Activated CD8-positive, alpha-beta T cell treated with anti-CD3 and anti-CD28 coated beads, Interleukin-2, amount 10 ng/mL, durations not matched to agents 7 days and 5 days (primary cell): Measurements from ENCODE around the gene CHRM3. TPM values are rescaled to one million over a fixed set of nuclear protein-coding genes. Genes with fewer than 3 reads are reported as not detected.

Experiments
- ATAC-seq: fragments of 150-1000 bp; cut with Tn5 transposase; one replicate; pipeline ENCODE4 v1.10.0; 2021; ENCODE audit warnings: moderate library complexity
- CTCF ChIA-PET: fragments of 350-600 bp; sonication (Branson Sonifier 250); formaldehyde crosslinking; loops from one replicate; lab custom pipeline; 2021; ENCODE audit warnings: antibody characterized with exemption; lab: Charles Lee
- POLR2A ChIA-PET: fragments of 350-600 bp; sonication (Branson Sonifier 250); formaldehyde crosslinking; loops from one replicate; lab custom pipeline; 2021; ENCODE audit warnings: antibody characterized with exemption; lab: Charles Lee
- DNase-seq: peaks from one replicate; pipeline ENCODE4 v3.0.0-alpha.2; 2020
- H3K27ac Mint-ChIP-seq: one replicate; pipeline ENCODE4 v1.8.0; 2021; ENCODE audit warnings: mild to moderate bottlenecking, mixed read lengths
- H3K27me3 Mint-ChIP-seq: one replicate; pipeline ENCODE4 v1.8.0; 2021; ENCODE audit warnings: low read depth, mixed read lengths
- H3K36me3 Mint-ChIP-seq: one replicate; pipeline ENCODE4 v1.8.0; 2021; ENCODE audit warnings: low read depth, mixed read lengths
- H3K4me1 Mint-ChIP-seq: one replicate; pipeline ENCODE4 v1.8.0; 2021; ENCODE audit warnings: low read depth, mixed read lengths
- H3K4me3 Mint-ChIP-seq: one replicate; pipeline ENCODE4 v1.8.0; 2021; ENCODE audit warnings: mild to moderate bottlenecking, mixed read lengths
- H3K9me3 Mint-ChIP-seq: one replicate; pipeline ENCODE4 v1.8.0; 2022; ENCODE audit warnings: mixed read lengths; ENCODE audit not compliant: insufficient read depth
- total RNA-seq, 2 experiments: library from RNA; stranded (reverse); gene quantifications; one replicate each; pipeline ENCODE4 v1.2.3, GENCODE V29; 2021

The CHRM3 gene
- total RNA-seq, 2 experiments from 2014 or later: not detected

DNA sequence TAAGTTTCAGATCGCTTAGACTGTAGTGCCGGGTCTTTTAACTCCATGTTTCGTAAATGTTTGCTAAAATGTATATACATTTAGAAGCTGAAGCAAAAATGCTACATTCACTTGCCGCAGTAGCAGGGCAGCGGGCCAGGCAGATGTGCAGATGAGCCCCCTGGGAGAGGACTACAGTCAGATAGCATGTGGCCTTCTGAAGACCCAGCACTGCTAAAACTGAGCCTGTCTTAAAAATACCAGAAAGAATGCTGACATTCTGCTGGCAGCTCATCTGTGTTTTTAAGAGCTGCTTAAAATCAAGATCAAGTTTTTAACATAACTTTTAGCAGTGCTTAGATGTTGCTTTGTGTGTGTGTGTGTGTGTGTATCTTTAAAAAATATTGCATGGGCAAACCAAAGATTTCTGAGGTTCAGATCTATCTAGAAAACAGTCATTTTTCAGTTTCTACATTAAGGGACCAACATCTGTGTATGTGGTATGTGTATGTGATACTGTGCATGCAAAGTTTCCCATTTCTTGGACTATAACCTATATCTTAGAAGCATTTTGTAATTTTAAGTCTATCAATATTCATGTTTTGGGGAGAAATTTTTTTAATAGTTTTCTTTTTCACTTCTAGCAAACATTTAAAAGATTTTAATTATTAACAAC is 31.7 kb downstream of the CHRM3 start:
- POLR2A ChIA-PET: no interaction called here
- CTCF ChIA-PET: no interaction called here

DNA sequence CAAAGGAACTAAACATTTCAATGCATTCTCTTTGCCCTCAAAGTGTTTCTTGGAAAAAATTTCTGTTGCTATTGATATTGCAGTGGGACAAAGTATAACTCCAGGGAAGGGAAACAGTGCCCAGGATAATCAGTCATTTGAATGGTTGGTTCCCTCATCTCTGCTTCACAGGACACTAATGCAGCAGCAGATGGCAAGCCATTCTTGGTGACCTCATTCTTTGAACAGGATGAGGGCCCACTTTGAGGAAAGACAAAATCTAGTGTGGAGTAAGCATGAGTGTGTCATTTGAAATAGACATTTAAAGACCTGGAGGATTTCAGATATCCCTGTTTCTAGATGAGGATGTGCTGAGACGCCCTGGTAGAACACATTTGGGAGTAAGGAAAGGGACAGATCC is 32.3 kb downstream of the CHRM3 start:
- H3K4me1 Mint-ChIP-seq: no peaks in the 10 kb centered on the region
- ChIA-PET POLR2A (no interaction called here), CTCF (no interaction called here)
- H3K27ac Mint-ChIP-seq: no peak overlapping the region
- no peak for DNase-seq
- H3K36me3 Mint-ChIP-seq: no peaks in the 10 kb centered on the region
- ATAC-seq: no peak
- H3K9me3 Mint-ChIP-seq: no peaks in the 10 kb centered on the region
- no peak overlapping the region for H3K4me3 Mint-ChIP-seq
- H3K27me3 Mint-ChIP-seq: no peaks in the 10 kb centered on the region

More for the DNA sequence above, 31.7 kb downstream of the CHRM3 start:
- H3K4me3 Mint-ChIP-seq: no peak overlapping the region
- no peak for DNase-seq
- H3K4me1 Mint-ChIP-seq: no peaks in the 10 kb centered on the region
- no peaks in the 10 kb centered on the region for H3K27me3 Mint-ChIP-seq
- H3K27ac Mint-ChIP-seq: no peak overlapping the region
- no peaks in the 10 kb centered on the region for H3K36me3 Mint-ChIP-seq
- no peak for ATAC-seq
- no peaks in the 10 kb centered on the region for H3K9me3 Mint-ChIP-seq

DNA sequence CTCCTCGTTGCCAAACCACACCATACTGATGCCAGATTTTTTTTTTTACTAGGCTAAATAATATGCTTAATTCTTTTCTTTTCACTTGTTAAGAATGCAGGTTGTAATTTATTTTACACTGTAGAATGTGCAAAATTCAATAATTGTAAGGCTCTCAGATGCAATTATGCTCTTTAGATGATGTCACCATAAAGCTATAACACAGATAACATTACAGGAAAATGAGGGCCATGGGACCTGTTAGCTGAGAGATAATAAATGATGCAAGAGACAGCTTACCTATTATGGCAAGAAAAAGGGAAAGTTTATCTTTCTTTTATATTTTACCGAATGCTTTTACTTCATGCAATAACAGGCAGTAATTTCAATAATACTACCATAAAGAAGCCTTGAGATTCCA is 35.4 kb downstream of the CHRM3 start:
- DNase-seq: no peak
- CTCF ChIA-PET: no interaction called here
- Mint-ChIP-seq H3K9me3 (no peaks in the 10 kb centered on the region), H3K36me3 (no peaks in the 10 kb centered on the region), H3K4me1 (no peaks in the 10 kb centered on the region), H3K27ac (no peak overlapping the region), H3K4me3 (no peak overlapping the region), H3K27me3 (no peaks in the 10 kb centered on the region)
- no peak for ATAC-seq
- POLR2A ChIA-PET: no interaction called here

DNA sequence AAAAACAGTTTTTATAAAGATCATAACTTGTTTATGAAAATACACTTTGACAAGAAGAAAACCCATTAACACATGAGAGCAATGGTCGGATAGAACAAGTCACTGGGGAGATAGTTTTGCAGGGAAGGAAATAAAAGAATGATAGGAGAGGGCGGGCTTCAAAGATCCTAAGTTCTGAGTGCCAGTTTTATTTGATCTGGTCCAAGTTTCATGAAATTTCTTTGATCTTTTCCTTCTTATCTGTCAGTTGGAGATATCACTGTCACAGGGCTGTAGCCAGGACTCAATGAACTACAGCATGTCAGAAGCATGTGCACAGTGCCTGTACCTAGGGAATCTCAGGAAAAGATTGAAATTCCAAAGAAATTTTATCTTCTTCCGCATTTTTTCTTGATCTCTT is 36.5 kb downstream of the CHRM3 start:
- ChIA-PET POLR2A (no interaction called here), CTCF (no interaction called here)
- Mint-ChIP-seq H3K4me1 (no peaks in the 10 kb centered on the region), H3K27me3 (no peaks in the 10 kb centered on the region), H3K9me3 (no peaks in the 10 kb centered on the region), H3K27ac (no peak overlapping the region), H3K4me3 (no peak overlapping the region), H3K36me3 (no peaks in the 10 kb centered on the region)
- ATAC-seq: no peak
- no peak for DNase-seq

DNA sequence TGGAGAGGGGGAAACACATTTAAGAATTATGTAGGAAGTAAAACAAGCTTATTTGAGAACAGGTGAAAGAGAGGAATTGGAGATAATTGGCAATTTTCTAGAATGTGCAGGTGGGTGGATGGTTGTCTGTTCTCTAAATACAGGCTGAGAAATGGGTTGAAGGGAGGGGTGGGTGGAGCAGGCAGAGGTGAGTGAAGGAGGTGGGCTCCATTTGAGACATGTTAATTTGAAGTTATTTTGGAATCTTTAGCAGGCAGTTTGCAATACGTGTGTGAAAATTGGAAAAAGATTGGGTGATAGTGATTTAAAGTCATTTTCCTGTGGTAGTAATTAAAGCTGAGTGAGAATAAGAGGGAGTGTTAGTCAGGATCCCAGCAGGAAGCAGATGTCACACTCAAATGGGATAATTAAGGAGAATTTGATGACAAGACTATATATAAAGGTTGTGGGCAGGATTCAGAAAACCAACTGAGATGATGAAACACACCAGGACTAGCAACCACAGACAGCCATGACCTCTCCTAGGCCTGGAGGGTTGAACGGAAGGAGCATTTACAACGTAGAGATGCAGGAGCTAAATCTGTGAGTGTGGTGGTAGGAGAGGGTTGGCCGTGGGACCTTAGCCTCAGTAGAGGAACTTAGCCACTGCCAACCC is 40.6 kb downstream of the CHRM3 start:
- Mint-ChIP-seq H3K36me3 (no peaks in the 10 kb centered on the region), H3K9me3 (no peaks in the 10 kb centered on the region), H3K27me3 (no peaks in the 10 kb centered on the region), H3K27ac (no peak overlapping the region), H3K4me1 (no peaks in the 10 kb centered on the region), H3K4me3 (no peak overlapping the region)
- CTCF ChIA-PET: no interaction called here
- no peak for DNase-seq
- POLR2A ChIA-PET: no interaction called here
- no peak for ATAC-seq

DNA sequence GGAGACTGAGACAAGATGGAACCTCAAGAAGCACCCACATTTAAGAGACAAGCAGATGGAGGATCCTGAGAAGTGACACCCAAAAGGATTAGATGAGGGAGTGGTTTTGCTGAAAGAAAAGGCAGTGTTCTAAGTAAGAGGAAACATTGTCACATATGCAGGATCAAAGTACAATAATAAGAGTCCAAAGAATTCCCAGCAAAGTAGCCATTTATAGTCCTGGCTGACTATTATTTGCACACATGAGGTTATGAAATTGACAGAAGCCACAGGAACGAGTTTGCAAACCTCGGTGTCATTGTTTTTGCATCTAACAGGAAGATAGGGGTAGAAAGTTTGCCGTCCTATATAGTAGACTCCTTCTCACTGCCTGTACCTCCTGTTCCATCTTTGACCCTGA is 41.3 kb downstream of the CHRM3 start:
- no peaks in the 10 kb centered on the region for H3K4me1 Mint-ChIP-seq
- H3K9me3 Mint-ChIP-seq: no peaks in the 10 kb centered on the region
- H3K27ac Mint-ChIP-seq: no peak overlapping the region
- ATAC-seq (no peak), DNase-seq (no peak)
- POLR2A ChIA-PET: no interaction called here
- CTCF ChIA-PET: no interaction called here
- no peak overlapping the region for H3K4me3 Mint-ChIP-seq
- H3K36me3 Mint-ChIP-seq: no peaks in the 10 kb centered on the region
- H3K27me3 Mint-ChIP-seq: no peaks in the 10 kb centered on the region

DNA sequence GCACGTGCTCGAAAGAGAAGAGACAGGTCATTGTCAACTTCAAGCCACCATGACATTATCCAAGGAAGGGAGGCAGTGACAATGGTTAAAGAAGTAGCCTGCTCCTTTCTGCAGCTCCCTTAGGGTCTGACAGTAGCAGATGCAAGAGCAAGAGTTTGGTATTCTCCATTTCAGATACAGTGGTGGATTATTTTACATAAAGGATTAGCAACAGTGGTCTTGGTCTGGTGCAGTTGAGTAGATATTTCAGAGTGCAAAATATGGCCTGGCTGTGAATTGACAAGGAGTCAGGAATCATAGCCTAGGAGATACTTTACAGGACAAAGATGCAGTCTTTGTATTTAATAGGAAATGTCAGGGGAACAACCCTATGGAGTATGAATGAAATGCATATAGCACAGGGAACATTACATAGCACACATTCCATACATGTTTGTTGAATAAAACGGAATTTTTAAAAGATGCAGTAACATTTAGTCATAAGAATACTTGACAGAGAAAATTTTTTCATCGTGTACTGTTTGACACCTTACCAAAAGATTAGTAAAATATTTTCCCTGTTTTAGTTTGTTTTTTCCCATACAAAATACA is 41.8 kb downstream of the CHRM3 start:
- H3K4me1 Mint-ChIP-seq: no peaks in the 10 kb centered on the region
- no peaks in the 10 kb centered on the region for H3K36me3 Mint-ChIP-seq
- H3K9me3 Mint-ChIP-seq: no peaks in the 10 kb centered on the region
- H3K4me3 Mint-ChIP-seq: no peak overlapping the region
- ChIA-PET CTCF (no interaction called here), POLR2A (no interaction called here)
- H3K27ac Mint-ChIP-seq: no peak overlapping the region
- H3K27me3 Mint-ChIP-seq: no peaks in the 10 kb centered on the region
- ATAC-seq: no peak
- DNase-seq: no peak

DNA sequence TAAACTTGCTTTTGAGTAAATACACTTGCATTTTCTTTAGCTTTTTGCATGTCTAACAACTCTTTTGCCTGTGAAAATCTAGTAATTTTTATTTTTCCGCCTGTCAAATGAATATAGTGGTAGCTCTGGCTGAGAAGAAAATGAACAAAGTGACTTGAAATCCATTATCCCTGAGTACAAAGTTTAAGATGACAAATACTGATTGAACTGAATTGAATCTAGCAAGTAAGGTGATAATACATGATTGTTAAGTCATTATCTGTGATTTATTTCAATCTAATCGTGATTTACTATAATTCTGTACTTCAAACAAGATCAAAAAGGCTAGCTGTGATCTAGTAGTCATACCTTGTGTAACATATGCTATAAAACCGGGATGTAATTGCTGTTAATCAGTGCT is 42.8 kb downstream of the CHRM3 start:
- no peak overlapping the region for H3K4me3 Mint-ChIP-seq
- H3K27me3 Mint-ChIP-seq: no peaks in the 10 kb centered on the region
- ATAC-seq (no peak), DNase-seq (no peak)
- no peaks in the 10 kb centered on the region for H3K9me3 Mint-ChIP-seq
- no peaks in the 10 kb centered on the region for H3K36me3 Mint-ChIP-seq
- H3K27ac Mint-ChIP-seq: no peak overlapping the region
- H3K4me1 Mint-ChIP-seq: no peaks in the 10 kb centered on the region
- CTCF ChIA-PET: no interaction called here
- POLR2A ChIA-PET: no interaction called here

DNA sequence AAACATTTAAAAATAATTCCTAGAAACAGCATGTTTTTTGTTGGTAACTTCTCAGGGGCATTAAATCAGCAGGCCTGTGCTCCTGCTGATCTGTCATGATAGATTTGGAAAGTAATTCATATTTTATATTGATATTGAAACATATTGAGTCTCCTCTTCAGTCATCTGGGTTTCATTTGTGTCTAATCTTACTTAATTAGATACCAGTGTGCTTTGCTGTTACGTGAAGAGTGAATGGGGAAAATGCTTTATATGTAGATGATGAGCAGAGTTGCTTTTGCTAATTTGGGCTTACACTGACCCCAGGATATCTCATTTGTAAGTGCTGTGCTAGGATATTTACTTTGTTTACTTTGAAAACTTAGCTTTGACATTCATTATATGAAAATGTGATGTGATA is 45.9 kb downstream of the CHRM3 start:
- Mint-ChIP-seq H3K9me3 (no peaks in the 10 kb centered on the region), H3K4me1 (no peaks in the 10 kb centered on the region), H3K27ac (no peak overlapping the region), H3K36me3 (no peaks in the 10 kb centered on the region), H3K4me3 (no peak overlapping the region), H3K27me3 (no peaks in the 10 kb centered on the region)
- ChIA-PET CTCF (no interaction called here), POLR2A (no interaction called here)
- DNase-seq: no peak
- no peak for ATAC-seq

DNA sequence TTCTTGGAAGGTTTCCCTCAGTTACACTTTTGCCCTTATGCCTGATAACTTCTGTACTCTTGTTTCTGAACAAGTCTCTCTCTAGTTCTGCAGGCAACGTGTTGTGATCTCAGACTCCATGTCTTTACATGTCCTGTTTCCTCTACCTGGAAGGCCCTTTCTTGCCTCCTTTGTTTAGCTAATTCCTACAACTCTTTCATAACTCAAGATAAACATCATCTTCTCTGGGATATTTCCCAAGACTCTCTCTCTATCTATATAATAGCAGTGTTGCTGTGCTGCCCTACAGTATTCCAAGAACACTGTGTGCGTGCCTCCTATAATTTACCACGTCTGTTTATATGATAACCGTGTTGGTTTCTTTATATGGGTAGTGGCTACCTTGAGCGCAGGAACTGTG is 47.8 kb downstream of the CHRM3 start:
- no peak overlapping the region for H3K27ac Mint-ChIP-seq
- ATAC-seq (no peak), DNase-seq (no peak)
- H3K27me3 Mint-ChIP-seq: no peaks in the 10 kb centered on the region
- CTCF ChIA-PET: no interaction called here
- POLR2A ChIA-PET: no interaction called here
- H3K4me3 Mint-ChIP-seq: no peak overlapping the region
- H3K36me3 Mint-ChIP-seq: no peaks in the 10 kb centered on the region
- no peaks in the 10 kb centered on the region for H3K9me3 Mint-ChIP-seq
- H3K4me1 Mint-ChIP-seq: no peaks in the 10 kb centered on the region
